GM20431 (cell line): ENCODE measurements around the gene MBNL2.

ENCODE experiments used
- in situ Hi-C: fragments of 300-500 bp; cut with MseI, MboI; formaldehyde crosslinking; loops from one replicate; pipeline ENCODE4 v1.15.0; 2020; ENCODE audit warnings: low sequenced_read_pairs; ENCODE audit not compliant: unreplicated experiment

The MBNL2 gene

DNA sequence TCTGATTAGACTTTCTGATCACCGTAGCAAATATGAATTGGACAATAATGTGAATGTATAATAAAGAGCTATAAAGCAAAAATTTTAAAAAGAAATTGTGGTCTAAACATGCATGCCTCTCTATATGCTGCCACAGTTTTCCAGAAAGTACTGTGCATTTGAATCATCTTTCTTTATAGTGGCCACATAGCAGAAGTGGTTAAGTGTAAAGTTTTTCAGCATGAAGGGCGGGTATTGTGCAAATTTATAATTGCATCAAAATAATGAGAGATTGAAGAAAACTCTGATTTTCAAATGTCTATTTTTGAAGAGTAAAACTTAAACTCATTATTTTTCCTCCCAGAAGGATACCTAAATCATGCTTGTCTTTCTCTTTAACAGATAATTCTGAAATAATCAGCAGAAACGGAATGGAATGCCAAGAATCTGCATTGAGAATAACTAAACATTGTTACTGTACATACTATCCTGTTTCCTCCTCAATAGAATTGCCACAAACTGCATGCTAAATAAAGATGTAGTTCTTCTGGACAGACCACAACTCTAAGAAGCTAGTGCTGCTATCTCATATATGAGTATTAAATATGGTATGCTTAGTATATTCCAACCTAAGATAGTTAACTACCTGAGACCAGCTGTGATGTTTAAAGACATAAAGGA lies 168.9 kb downstream of the MBNL2 start:
- in situ Hi-C loops: no loop called here

DNA sequence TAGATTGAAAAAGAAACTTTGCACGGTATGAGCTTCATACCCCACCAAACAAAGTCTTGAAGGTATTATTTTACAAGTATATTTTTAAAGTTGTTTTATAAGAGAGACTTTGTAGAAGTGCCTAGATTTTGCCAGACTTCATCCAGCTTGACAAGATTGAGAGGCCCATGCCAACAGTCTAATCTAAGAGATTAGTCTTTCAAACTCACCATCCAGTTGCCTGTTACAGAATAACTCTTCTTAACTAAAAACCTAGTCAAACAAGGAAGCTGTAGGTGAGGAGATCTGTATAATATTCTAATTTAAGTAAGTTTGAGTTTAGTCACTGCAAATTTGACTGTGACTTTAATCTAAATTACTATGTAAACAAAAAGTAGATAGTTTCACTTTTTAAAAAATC lies 169.9 kb downstream of the MBNL2 start:
- in situ Hi-C loops: no loop called here

DNA sequence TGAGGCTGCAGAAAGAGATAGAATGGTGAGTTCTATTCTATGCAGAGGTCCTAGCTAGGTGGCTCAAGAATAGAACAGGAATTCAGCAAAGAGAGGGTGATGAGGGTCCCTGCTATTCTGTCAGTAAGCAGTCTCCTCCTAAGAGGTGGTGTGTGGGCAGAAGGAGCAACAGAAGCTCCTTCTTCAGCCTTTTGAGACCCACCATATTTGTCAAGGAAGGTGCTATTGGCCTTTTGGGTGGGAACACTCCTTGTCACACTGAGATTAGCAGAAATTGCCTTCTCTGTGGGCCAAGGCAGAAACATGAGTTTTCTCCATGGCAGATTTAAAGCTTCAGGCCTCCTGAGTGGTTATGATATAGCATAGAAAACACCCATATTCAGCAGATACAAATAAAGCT lies 172.4 kb downstream of the MBNL2 start:
- in situ Hi-C loops: no loop called here

DNA sequence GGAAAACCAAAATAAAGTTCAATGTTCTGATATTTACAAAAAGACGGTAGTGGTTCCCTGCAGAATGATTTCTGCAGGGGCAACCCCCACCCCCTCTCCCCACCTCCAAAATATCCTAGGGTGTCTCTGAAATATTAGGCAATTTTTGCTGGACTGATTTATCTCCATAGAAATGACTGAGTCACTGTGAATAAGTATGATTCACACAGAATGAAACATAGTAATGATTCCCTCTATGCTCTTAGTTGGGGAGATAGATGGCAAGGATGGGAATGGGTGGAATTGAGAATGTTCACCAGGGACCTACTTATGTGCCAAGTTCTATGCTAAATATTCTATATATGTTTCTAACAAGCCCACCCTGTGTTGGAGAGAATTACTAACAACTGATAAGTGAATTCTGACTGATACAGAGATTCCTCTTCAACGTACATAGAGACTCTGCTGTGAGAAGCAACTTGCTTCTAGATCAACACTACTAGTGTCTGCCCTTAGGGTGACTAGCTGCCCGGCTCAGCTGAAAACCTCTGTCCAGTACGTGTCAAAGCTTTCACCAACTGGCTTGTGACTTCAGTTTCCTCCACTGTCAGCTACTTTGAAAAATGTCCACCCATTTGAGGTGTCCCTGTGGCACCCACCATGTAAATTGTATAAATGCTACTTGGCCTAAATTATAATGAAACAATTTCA lies 173.5 kb downstream of the MBNL2 start:
- in situ Hi-C loops: no loop called here

DNA sequence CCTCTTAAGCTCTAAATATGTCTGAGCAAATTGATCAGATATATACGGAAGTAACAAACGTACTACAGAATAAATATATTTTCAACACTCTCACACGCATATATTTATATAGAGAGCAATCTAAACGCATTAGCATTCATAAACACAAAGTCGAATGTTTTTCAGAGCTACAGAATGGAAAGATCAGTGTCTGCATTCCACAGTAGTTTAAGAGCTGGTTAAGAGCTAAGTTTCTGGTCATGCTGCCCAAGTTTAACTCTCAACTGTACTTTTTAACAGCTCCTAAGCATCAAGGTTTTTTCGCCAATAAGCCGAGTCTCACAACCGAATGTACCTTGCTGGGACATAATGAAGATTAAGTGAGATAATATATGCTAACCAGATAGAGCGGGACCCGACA lies 175.1 kb downstream of the MBNL2 start:
- in situ Hi-C loops: no loop called here

DNA sequence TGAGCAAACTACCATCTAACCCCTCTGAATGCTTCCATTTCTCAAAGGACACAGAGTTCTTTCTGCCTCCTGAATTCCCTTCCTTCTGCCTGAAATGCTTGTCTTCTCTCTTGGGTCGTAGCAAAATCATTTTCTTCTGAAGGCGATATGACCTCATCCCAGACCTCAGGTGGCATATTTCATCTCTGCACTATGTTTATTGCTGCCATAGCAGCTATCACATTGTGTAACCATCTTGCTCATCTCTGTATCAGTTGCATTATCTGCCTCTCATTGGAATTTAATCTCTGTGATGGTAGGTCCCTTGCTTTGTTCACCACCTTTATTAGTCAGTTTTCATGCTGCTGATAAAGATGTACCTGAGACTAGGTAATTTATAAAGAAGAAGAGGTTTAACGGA lies 179.3 kb downstream of the MBNL2 start:
- in situ Hi-C loops: no loop called here

DNA sequence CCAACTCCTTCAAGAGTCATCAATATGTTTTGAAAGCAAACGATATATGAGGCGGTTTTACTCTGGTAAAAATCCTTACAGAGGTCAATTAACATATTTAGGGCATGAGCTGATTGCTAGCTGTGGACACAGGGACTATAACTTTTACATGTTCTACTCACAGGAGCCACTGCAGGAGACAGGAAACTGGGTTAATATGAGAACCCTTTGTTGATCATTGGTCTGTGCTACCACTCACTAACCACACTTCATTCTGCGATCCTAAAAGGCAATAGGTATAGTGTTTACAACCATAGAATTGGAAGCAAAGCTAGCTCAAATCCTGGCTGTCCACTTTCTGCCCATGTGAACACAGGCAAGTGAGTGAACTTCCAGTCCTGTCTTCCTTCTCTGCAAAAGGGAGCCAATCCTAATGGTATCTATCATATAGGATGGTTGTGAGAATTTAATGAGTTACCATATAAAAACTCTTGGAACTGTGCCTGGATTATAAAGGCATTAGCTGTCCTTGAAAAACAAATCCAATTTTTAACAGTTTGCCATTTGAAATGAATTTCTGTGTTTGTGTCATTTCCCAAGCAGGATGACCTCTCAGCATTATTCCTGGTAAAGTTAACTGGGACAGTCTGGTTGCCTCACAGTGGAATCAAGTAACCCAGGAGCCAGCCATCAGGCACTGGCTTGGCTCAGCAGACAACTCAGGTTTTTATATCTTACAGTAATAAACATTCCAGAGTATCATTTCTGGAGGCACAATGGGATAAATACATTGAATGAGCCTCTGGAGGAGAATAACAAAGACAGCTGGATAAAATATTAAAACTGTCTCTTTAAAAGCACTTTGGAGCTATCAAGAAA lies 182.0 kb downstream of the MBNL2 start:
- in situ Hi-C loops: no loop called here

DNA sequence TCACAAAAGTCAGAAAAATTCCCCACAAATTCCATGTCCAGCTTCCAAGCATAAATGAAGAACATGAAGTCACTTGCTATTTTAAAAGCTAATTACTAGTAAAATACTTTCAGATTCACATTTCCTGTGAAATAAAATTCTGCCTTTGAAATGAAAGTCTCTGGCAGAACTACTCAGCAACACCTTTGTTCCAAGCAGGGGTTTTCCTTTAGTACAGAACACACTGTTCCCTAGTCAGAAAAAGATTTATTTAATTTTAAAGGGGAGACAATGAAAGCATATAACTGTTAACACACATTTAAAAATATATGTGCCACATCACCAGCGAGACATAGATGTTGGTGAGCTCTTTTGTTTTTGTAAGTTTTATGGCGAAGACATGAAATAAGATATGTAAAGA lies 185.4 kb downstream of the MBNL2 start:
- in situ Hi-C loops: no loop called here

DNA sequence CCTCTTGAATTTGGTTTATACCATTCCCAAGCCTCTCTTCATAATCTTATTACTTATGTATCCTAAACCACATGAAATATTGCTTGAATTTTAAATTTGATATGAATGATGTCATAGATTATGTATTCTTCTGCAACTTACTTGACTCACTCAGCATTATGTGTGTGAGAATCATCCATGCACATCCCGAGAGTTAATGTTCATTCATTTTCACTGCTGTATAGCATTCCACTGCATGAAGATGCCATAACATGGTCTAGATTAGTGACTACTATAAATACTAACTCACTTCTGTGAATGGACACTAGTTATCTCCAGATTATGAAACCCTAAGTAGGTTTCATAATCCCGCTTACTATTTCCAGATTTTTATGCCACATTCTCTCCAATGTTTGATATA lies 186.8 kb downstream of the MBNL2 start:
- in situ Hi-C loops: no loop called here

DNA sequence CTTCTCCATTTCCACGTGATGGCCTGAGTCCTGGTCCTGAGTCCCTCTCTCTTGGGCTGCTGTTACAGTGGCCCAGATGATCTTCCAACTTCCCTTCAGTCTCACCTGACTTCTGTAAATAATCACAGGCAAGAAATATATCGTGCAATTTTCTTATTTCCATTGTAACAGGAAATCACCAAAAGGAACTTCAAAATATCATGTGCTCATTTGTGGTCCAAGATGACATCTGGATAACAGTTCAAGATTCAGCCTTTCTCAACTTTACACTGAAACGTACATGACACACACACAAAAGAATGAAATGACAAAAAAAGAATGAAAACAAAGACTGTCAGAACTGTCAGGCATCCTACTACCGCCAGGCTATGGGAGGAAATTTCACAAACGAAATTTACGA lies 189.9 kb downstream of the MBNL2 start:
- in situ Hi-C loops: no loop called here

DNA sequence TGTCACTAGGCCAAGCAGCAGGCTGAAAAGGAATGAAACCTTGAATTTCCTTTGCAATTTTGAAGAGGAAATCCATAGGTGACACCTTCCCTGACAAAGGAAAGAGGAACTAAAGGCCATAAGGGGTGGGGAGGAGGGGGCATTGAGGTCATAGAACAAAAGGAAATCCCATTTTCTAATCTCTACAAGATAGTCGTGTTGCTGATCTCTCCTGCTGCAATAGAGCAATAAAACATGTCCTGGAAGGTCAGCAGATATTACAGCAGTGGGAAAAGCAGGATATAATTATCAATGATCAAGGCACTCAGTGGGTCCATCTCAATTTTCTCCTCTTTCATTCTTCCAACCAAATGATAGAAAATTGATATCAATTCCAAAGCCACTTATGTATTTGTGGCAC lies 191.6 kb downstream of the MBNL2 start:
- in situ Hi-C loops: no loop called here

DNA sequence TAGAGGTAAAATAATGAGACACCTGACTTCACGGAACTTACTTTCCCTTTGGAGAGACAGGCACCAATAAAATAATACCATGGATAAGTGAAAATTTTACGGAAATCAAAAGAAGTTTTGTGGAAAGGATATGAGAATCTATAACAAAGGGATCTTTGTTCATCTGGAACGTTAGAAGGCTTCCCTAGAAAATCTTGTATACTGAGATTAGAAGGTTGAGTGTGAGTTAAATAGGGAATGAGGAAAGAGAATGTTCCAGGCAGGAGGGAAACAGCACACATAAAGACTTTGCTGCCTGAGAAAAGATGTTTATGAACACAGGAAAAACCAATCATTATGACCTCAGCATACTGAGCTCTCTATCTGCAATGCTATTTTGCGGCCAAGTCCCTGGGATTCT lies 192.3 kb downstream of the MBNL2 start:
- in situ Hi-C loops: no loop called here

DNA sequence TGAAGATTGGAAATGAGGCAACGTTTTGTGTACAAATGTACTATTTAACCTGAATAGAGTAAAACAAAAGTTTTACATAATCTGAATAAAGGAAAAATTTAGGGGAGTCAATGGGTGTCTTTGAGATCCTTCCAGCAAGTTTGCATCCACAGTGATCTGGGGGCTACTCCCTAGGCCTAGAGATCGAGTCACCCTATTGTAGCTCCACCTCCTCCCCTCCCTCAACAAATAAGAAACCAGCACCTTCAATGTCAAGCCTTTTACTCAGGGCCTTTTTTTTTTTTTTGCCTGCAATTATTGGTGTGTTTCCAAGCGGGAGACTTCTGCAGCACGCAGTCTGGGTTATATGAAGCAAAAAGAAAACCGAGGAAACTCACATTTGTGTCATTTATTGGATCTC lies 195.6 kb downstream of the MBNL2 start:
- in situ Hi-C loops: no loop called here

DNA sequence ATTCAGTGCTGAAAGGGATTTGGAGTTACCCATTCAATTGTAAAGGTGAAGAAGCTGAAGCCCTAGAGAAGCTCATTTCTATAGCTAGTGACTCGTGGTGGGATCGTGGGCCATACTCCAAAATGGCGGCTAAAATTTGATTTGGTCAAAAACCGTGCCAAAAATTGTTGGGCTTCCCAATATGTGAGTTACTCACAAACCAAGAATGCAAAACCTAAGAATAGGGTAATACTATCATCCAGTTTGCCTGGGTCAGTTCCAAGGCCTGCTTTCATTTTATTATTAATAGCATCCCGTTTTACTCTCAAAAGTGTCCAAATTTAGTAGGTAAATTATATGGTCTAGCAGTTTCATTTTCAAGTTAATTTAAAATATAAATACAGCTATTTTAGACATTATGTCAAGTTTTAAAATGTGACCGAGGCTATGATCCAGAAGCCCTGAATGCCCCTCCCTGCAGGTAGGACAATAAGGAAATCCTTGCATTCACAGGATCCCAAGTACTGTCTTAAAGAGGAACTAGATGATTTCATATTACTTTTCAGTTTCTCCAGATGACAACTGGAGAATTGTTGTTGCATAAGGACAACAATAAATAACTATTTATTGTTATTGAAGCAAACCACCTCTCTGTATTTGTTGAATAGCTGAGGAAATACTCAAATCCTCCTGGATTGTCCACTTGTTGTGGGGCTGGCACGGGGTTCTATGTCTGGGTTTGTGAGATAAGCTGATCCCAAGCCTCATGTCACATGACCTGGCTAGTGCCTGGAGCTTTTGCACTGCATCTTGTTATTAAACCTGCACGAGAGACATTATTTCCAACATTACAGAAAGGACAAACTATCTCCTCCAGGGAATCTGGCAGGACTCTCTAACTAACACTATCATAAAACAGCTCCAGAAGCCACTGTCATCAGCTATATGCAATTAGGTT lies 200.3 kb downstream of the MBNL2 start:
- in situ Hi-C loops: no loop called here

DNA sequence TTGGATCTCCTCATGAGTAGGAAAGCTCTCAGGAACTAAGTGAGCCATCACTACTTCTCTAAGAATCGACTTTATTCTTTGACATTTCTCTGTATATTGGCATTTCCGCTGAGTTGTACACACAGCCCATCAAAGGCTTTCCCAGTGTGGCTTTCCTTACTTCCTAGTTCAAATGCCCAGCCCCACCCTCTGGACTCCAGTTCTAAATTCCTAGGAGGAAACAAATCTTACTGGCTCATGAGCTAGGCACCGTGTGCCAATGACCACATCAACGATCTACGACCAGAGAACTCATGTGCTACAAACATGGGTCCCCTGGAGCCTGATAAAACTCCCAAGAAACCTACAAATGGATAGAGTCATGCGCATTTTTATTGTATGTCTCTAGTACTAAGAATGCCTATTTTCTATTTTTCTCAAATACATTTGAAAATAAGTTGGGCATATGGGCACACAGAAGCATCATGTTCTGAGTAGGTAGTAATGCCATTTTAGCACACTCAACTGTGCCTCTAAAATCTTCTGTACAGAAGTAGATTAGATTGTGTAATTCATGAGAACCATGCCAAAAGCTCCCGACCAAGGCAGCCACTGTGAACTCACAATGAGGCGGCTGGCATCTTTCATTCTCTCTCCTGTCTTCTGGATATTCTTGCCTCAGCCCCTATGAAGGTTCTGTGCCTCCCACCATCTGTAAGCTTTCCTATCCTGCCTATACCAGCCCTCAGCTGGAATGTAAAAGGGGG lies 201.3 kb downstream of the MBNL2 start:
- in situ Hi-C loops: no loop called here

DNA sequence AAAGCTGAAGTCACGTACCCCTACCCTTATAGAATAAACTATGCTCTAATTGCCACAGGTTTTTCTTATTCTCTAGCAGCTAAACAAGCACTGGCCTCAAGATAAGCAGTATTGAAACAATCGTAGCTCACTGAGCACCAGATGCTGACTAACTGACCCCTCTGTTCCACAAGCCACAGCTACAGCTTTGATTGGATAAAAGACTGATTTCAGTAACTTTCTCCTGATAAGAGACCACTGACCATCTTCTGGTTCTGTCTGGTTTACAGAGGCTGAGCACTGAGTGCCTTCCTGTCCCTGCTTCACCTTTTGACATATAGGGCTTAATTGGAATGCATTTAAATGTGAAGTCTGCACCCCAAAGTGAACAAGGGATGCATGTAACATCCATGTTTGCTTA lies 203.5 kb downstream of the MBNL2 start:
- in situ Hi-C loops: no loop called here

DNA sequence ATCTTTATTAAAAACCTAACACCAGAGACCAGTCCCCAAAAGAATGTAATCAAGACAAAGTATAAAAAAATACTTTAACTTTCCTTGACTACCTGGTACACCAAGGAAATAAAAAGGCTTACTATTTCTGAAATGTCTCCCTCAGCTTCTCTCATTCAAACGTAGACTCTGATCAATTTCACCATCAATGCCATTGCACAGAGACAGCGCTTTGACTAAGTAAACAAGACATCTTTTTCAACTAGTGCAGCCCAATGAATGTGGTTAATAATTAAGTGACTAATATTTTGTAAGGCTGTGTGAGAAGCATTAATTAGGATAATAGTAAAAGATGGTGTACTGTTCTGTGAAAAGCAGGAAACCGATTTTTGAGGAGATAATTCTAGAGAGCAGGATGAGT lies 204.6 kb downstream of the MBNL2 start:
- in situ Hi-C loops: no loop called here

DNA sequence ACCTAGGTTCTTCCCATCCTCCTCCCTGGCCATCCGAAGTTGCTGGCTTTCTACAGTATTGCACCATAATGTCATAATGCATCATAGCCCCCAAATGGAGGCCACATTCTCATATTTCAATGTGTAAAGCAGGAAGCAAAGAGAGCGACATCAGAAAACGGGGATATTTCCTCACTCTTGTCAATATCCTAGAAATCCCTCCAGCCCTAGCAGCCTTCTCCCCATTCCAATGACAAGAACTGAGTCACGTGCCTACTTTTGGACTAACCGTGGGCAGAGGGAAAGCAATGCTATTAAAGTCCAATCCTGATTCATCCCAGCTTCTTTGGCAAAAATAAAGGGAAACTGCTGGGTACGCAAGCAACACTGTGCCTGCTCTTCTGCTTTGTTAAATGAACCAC lies 207.5 kb downstream of the MBNL2 start:
- in situ Hi-C loops: no loop called here

DNA sequence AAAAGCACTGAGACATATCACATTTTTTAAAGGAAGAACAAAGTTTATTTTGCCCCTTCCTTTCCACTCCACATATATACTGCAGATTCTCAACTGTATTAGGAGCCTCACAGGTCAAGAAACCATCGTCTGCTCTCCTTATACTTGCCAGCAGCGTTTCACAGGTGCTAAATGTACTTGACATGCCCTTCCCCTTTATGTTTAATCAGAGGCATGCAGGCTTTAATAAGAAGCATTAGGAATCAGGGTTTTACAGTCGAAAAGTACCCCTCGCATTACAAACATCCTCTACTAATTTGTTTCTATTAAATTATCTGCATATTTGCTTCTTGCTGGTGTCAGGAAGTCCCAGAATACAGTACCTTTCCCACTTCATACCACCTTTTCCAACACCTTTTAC lies 208.2 kb downstream of the MBNL2 start:
- in situ Hi-C loops: no loop called here
